NCI-H2029 treated with DMSO at 0.1 percent for 48 hours (cell line): ENCODE data around the gene MARCHF2.
A peak's percentile ranks its signal among the peaks of the same experiment; 100 is the strongest.
"Not testable (repeated sequence)": the region's sequence is repeated elsewhere in the genome, so short reads cannot be mapped to it uniquely, and the experiment has no call there.

Source experiments
- DNase-seq: peaks from one replicate; lab custom pipeline; 2025; lab: John Stamatoyannopoulos, UW

The MARCHF2 gene

GRCh38 chr19:8412783-8413628 lies at the start of gene MARCHF2:
MARCHF2 (plus strand) TSS chr19:8413305; CDS start chr19:8421841, 8,536 bp downstream.
- DNase-seq, result peak; percentile 46

GRCh38 chr19:8363803-8364771 lies 49.0 kb upstream of the MARCHF2 start, which contains the start of gene ANGPTL4:
ANGPTL4 (plus strand) TSS chr19:8364155; CDS start chr19:8364322, 167 bp downstream.
- no peak for DNase-seq

- no peak for DNase-seq
Observed at GRCh38 chr19:8366121-8366581, 47.0 kb upstream of the MARCHF2 start.

GRCh38 chr19:8366961-8367326 lies 46.2 kb upstream of the MARCHF2 start:
- no peak for DNase-seq

GRCh38 chr19:8367327-8368001 lies 45.6 kb upstream of the MARCHF2 start:
- DNase-seq, result peak; percentile 54

- DNase-seq, result no peak
Observed at GRCh38 chr19:8370176-8371010, 42.7 kb upstream of the MARCHF2 start.

- no peak for DNase-seq
Observed at GRCh38 chr19:8371011-8371804, 41.9 kb upstream of the MARCHF2 start.

GRCh38 chr19:8373867-8374813 lies 39.0 kb upstream of the MARCHF2 start:
- DNase-seq, result no peak

GRCh38 chr19:8375766-8376165 lies 37.3 kb upstream of the MARCHF2 start:
- DNase-seq, result not testable (repeated sequence)

GRCh38 chr19:8376373-8376974 lies 36.6 kb upstream of the MARCHF2 start:
- DNase-seq, result not testable (repeated sequence)

GRCh38 chr19:8377598-8377997 lies 35.5 kb upstream of the MARCHF2 start:
- no peak for DNase-seq

GRCh38 chr19:8379156-8379891 lies 33.8 kb upstream of the MARCHF2 start:
- DNase-seq, result not testable (repeated sequence)

- not testable (repeated sequence) for DNase-seq
Observed at GRCh38 chr19:8384569-8384968, 28.5 kb upstream of the MARCHF2 start.

GRCh38 chr19:8385103-8385502 lies 28.0 kb upstream of the MARCHF2 start:
- not testable (repeated sequence) for DNase-seq

GRCh38 chr19:8385566-8385965 lies 27.5 kb upstream of the MARCHF2 start:
- not testable (repeated sequence) for DNase-seq

GRCh38 chr19:8386419-8386818 lies 26.7 kb upstream of the MARCHF2 start:
- DNase-seq, result not testable (repeated sequence)

GRCh38 chr19:8386990-8387389 lies 26.1 kb upstream of the MARCHF2 start:
- no peak for DNase-seq
